Coronary artery (tissue), 2 donors: ENCODE data around the gene SETD5.

ENCODE experiments used
- DNase-seq: peaks from one replicate; pipeline ENCODE4 v3.0.0-alpha.2; 2017; ENCODE audit warnings: low spot score
- H3K27ac ChIP-seq, 2 donors: fragments of 200-600 bp; sonication (generic); one replicate each; pipeline ENCODE4 v1.5.1; 2016 to 2019
- H3K4me3 ChIP-seq: fragments of 200-600 bp; sonication (generic); 2 replicates; pipeline ENCODE4 v1.5.1; 2016; ENCODE audit warnings: mild to moderate bottlenecking, moderate library complexity
- TF ChIP-seq, protein P1 (sequence below): fragments of 200-600 bp; sonication (generic); IDR thresholded peaks from one replicate; pipeline ENCODE4 v1.5.1; 2019; ENCODE audit warnings: antibody characterized with exemption

SETD5 gene

DNA sequence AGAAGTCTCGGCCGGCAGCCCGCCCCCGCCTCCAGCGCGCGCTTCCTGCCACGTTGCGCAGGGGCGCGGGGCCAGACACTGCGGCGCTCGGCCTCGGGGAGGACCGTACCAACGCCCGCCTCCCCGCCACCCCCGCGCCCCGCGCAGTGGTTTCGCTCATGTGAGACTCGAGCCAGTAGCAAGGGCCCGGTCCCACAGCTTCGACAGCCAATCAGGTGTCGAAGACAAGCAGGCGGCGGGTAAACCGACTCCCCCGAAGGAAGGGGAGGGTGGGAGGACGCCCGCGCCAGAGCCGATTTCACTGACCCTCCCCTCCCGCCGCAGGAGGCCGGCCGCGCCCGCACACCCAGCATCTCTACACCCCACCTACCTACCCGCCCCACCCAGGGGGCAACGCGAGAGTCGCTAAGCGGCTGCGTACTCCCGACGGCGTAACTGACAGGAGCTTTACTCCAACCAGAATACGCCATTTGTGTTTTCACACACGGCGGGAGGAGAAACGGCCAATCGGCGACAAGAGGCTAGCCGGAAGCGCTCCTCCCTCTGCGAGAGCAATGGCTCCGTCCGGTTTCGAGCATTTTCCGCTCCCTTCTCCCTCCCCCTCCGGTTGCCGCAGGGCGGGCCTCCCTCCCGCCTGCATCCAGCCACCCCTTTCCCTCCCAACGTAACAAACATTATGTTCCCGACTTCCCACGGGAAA is 633 bp upstream of the SETD5 start:
- TF ChIP-seq, protein P1, sequence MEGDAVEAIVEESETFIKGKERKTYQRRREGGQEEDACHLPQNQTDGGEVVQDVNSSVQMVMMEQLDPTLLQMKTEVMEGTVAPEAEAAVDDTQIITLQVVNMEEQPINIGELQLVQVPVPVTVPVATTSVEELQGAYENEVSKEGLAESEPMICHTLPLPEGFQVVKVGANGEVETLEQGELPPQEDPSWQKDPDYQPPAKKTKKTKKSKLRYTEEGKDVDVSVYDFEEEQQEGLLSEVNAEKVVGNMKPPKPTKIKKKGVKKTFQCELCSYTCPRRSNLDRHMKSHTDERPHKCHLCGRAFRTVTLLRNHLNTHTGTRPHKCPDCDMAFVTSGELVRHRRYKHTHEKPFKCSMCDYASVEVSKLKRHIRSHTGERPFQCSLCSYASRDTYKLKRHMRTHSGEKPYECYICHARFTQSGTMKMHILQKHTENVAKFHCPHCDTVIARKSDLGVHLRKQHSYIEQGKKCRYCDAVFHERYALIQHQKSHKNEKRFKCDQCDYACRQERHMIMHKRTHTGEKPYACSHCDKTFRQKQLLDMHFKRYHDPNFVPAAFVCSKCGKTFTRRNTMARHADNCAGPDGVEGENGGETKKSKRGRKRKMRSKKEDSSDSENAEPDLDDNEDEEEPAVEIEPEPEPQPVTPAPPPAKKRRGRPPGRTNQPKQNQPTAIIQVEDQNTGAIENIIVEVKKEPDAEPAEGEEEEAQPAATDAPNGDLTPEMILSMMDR = no peak
- H3K27ac ChIP-seq = peak overlapping the region; percentile 98 to 100

DNA sequence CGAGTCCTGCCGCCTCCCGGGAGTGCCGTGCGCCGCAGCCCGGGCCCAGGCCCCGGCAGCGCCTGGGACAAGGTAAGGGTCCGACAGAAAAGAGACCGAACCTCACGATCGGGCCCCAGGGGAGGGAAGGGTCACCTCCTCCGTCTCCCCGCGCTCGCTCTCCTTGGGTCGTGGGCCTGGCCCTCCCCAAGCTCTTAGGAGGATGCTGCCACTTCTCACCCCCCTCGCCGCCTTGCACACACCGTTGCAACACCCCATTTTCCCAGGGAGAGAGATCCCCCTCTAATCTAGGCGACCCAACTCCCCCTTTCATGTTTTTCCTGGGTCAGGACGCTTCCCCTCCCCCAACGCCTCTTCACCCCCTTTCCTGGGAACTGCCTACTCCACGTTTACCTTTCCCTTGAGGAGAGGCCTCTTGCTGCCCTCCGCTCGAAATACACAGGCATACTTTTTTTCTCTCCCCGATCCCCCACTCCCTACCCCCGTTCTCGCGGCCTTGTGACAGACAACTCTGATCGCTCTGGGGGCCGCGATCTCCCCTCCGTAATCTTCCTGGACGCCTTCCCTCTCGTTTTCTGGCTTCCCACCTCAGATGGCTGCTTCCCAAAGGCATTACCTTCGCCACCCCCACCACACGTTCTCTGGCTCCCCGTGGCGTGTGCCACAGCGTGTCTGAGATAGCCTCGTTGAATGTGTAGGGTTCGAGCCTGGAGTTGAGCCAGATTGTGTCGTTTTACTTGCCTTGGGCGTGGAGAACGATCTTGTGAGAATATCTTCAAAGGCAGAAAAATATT is 688 bp downstream of the SETD5 start:
- H3K4me3 ChIP-seq = peak overlapping the region; percentile 94
- TF ChIP-seq, protein P1 = no peak
- peak; percentile 80 for DNase-seq
- H3K27ac ChIP-seq = peak overlapping the region; percentile 98 to 100

More for the DNA sequence above, 633 bp upstream of the SETD5 start:
- DNase-seq = peak; percentile 99
- peak overlapping the region; percentile 94 for H3K4me3 ChIP-seq

DNA sequence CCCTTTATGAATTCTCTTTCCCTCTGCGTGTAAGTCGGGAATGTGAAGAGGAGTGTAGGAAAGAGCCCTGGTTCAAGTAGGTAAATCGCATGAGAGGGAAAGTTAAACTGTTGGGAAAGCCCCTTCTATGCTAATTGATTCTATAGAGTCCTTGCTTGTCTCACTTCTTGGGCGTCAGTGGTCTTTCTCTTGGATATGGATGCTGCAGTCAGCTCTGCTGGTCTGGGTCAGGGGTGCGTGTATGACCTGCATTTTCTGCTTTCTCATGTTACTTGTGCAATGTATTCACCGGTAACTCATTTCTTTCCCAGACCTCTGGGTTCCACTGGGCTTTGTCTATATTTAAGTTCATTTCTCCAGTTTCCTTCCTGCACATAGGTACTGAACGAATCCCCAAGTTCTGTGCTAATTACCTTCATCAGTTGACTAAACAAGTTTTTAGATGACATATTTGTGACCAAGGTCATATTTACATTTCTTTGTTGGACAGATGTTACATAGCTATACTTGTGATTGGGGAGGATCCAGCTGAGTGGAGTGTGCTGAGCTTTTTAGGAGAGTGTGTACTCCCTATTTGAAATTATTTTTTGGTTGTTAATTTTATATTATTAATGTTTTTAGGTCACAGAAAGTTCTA is 1.4 kb downstream of the SETD5 start:
- Histone ChIP-seq H3K27ac (peak overlapping the region; percentile 98 to 100), H3K4me3 (peak overlapping the region; percentile 94)
- TF ChIP-seq, protein P1 = no peak
- no peak for DNase-seq

DNA sequence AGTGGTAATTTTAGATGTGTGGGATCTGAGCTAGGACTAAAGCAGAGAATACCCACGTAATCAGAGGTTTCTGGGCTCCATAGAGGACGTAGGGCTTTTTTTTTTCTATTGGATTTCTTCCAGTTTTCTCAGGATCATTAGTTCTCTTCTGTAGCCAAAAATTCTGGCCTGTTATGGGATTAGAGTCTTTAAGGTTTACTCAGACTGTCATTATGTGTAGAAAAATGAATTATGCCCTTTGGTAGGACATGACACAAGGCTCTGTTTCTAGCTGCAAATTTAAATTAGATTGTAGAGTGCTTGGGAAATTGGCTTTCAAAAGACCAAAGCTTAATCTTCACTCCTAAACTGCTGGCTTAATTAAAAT is 1.9 kb downstream of the SETD5 start:
- H3K4me3 ChIP-seq = peak overlapping the region; percentile 94
- TF ChIP-seq, protein P1 = no peak
- DNase-seq = no peak
- peak overlapping the region; percentile 98 to 100 for H3K27ac ChIP-seq

DNA sequence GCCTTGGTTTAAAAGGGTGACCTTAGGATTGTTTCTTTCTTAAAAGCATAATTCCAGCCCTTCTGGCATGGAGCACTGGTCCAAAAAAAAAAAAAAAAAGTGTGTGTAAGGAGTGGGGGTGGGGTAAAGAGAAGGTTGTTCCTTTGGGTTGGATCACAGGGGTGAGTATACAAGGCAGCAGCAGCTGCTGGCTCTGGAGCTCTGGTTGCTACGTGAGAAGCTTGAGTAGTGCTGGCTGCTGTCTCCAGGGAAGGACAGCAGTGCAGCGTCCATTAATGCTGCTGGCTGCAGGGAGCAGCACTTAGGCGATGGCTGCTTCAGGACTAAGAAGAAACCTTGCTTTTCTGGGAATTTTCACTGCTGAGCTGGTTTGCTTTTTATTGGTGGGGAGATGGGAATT is 2.3 kb downstream of the SETD5 start:
- DNase-seq = peak; percentile 89
- TF ChIP-seq, protein P1 = no peak
- H3K4me3 ChIP-seq = peak overlapping the region; percentile 94
- H3K27ac ChIP-seq = peak overlapping the region; percentile 98 to 100

DNA sequence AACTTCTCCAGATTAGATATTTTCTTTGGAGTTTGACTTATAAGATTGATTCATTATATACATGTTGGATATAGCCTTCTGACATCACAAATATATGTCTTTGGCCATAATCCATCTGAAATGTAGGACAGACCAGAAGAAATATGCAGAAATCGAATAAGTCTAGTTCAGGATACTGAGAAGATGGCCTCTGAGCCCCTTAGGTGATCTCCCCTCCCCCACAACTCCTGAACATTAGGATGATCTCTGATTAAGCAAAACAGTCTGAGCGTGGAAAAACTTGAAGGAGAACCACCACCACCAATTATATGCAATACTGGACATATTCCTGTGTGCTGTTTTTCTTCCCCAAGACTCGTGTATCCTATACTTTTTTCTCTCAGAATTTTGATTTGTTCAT is 3.2 kb downstream of the SETD5 start:
- TF ChIP-seq, protein P1 = no peak
- Histone ChIP-seq H3K27ac (peak overlapping the region; percentile 57 to 100), H3K4me3 (peak overlapping the region; percentile 5)
- DNase-seq = no peak
